ENCODE measurements around the gene PRDX2.
"Not testable (repeated sequence)": the region's sequence is repeated elsewhere in the genome, so short reads cannot be mapped to it uniquely, and the experiment has no call there.

PRDX2 gene

GRCh38 chr19:12801466-12802266, at the start of gene PRDX2, which contains the start of gene THSD8:
PRDX2 (minus strand) TSS chr19:12801800; CDS start chr19:12801261, 539 bp downstream.
THSD8 (plus strand) TSS chr19:12802069; CDS start chr19:12802072, 3 bp downstream.
- DNase-seq (ENCODE audit: low read depth) = no peak

- peak; percentile 71 for DNase-seq (ENCODE audit: low read depth)
Measured at GRCh38 chr19:12847159-12848139, 45.8 kb upstream of the PRDX2 start.

GRCh38 chr19:12846613-12847012, 45.0 kb upstream of the PRDX2 start:
- DNase-seq (ENCODE audit: low read depth) = not testable (repeated sequence)

- DNase-seq (ENCODE audit: low read depth) = no peak
Measured at GRCh38 chr19:12843999-12844732, 42.6 kb upstream of the PRDX2 start.

- no peak for DNase-seq (ENCODE audit: low read depth)
Measured at GRCh38 chr19:12843328-12843727, 41.7 kb upstream of the PRDX2 start.

GRCh38 chr19:12842511-12842910, 40.9 kb upstream of the PRDX2 start:
- no peak for DNase-seq (ENCODE audit: low read depth)

GRCh38 chr19:12841094-12841493, 39.5 kb upstream of the PRDX2 start:
- DNase-seq (ENCODE audit: low read depth) = no peak

- DNase-seq (ENCODE audit: low read depth) = no peak
Measured at GRCh38 chr19:12840091-12841079, 38.8 kb upstream of the PRDX2 start.

- DNase-seq (ENCODE audit: low read depth) = no peak
Measured at GRCh38 chr19:12838886-12839756, 37.5 kb upstream of the PRDX2 start.

GRCh38 chr19:12838182-12838885, 36.7 kb upstream of the PRDX2 start, which contains the start of gene MAST1:
MAST1 (plus strand) TSS chr19:12838515; CDS start chr19:12838573, 58 bp downstream.
- no peak for DNase-seq (ENCODE audit: low read depth)

- DNase-seq (ENCODE audit: low read depth) = no peak
Measured at GRCh38 chr19:12837225-12837624, 35.6 kb upstream of the PRDX2 start.

- no peak for DNase-seq (ENCODE audit: low read depth)
Measured at GRCh38 chr19:12836529-12836863, 34.9 kb upstream of the PRDX2 start.

GRCh38 chr19:12834976-12835757, 33.6 kb upstream of the PRDX2 start:
- no peak for DNase-seq (ENCODE audit: low read depth)

GRCh38 chr19:12834566-12834943, 33.0 kb upstream of the PRDX2 start, which contains the start of gene RTBDN:
RTBDN (minus strand) TSS chr19:12834579; CDS start chr19:12829979, 4,600 bp downstream.
- DNase-seq (ENCODE audit: low read depth) = no peak

GRCh38 chr19:12833738-12834565, 32.4 kb upstream of the PRDX2 start:
- no peak for DNase-seq (ENCODE audit: low read depth)

GRCh38 chr19:12833418-12833737, 31.8 kb upstream of the PRDX2 start:
- DNase-seq (ENCODE audit: low read depth) = no peak

GRCh38 chr19:12828494-12828893, 26.9 kb upstream of the PRDX2 start:
- no peak for DNase-seq (ENCODE audit: low read depth)

Measured in stimulated activated CD8-positive, alpha-beta memory T cell treated with anti-CD3 and anti-CD28 coated beads, Interleukin-12 subunit alpha, Interleukin-12 subunit beta, amount 100 ng/mL, for 1 hour (primary cell).